H7 (cell line): ENCODE data around the gene MRPS15. TPM values are rescaled to one million over a fixed set of nuclear protein-coding genes. Genes with fewer than 3 reads are reported as not detected.

Experiments
- DNase-seq: peaks from one replicate; pipeline ENCODE4 v3.0.0; 2012
- H3K27me3 ChIP-seq: 2 replicates; pipeline ENCODE4 v1.6.0; 2011; ENCODE audit warnings: mild to moderate bottlenecking, low read length; ENCODE audit not compliant: control insufficient read depth, insufficient read depth
- H3K36me3 ChIP-seq: replicated peaks from 2 replicates; pipeline ENCODE4 v1.5.1; 2011; ENCODE audit warnings: low read length; ENCODE audit not compliant: control insufficient read depth, insufficient read depth
- H3K4me3 ChIP-seq: 2 replicates; pipeline ENCODE4 v1.5.1; 2011; ENCODE audit warnings: low read depth, mild to moderate bottlenecking, control low read depth, low read length, moderate library complexity; ENCODE audit not compliant: insufficient read depth
- total RNA-seq: library from RNA; depleted of rRNA; stranded (reverse); fragments of >200 nt; shearing (Covaris generic); gene quantifications from 2 replicates; pipeline ENCODE4 v1.2.3, GENCODE V29; 2014

MRPS15 gene
- total RNA-seq, 1 experiment from 2014 or later, result 145 TPM

DNA sequence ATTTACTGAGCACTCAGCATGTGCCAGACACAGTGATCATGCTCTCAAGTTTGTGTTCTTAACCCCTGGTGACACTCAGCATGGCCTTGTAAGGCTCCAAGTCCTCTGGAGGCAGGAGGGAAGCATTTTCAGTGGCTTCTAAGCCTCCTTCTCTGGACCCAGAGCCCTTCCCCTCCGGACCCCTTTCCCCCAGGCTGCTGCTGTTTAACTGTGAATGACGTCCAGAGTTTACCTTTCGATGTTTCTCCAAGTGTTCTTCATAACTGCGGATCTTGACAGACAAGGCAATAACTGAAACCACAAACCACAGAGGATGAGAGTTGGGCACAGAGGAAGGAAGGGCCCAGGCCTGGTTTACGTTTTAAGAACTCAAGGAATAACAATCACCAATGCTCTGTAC is 6.5 kb downstream of the MRPS15 start:
- Histone ChIP-seq H3K36me3 (peaks cover 30% of the 10 kb centered on the region), H3K4me3 (no peak overlapping the region), H3K27me3 (no peaks in the 10 kb centered on the region)
- no peak for DNase-seq

DNA sequence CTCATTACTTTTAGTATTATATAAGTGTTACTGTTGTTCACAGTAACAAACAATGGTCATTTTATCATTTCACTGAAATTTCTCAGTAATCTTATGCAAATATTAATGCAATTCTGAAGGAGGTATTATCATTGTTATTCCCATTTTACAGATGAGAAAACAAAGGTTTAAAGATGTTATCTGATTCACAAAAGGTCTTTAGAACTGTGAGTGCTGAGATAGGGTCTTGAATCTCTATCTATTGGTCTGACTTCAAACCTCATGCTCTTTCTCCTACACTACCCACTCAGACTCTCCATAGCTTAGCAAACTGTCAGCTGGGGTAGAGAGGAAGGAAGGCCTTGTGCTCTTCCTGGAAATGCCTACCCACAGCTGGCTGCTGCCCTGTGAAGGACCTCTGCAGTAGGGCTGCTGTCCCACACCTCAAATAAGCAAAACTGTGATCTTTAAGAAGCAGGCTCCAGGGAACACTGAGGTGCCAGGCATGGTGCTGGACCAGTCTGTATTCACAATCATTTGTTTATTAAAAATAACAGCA is 7.7 kb downstream of the MRPS15 start:
- peaks cover 25% of the 10 kb centered on the region for H3K36me3 ChIP-seq
- H3K27me3 ChIP-seq, result no peaks in the 10 kb centered on the region
- H3K4me3 ChIP-seq, result no peak overlapping the region
- DNase-seq, result no peak

DNA sequence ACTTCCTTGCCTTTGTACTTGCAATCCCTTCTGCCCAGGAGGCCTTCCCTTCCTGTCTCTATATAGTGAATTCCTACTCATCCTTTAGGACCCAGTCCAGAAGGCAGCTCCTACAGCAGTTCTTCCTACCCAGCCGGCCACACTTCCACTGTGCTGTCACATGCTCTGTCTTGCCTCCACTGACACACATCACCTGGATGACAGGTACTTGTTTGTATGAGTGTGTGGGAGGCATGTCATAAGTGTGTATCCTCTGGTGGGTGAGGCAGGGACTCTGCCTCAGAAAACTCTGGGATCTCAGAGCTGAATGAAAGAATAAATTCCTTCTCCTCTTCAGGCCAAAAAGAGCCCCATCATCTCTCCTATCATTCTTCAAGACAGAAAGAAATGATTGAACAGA is 8.8 kb downstream of the MRPS15 start:
- no peaks in the 10 kb centered on the region for H3K27me3 ChIP-seq
- peaks cover 16% of the 10 kb centered on the region for H3K36me3 ChIP-seq
- no peak overlapping the region for H3K4me3 ChIP-seq
- DNase-seq, result no peak

DNA sequence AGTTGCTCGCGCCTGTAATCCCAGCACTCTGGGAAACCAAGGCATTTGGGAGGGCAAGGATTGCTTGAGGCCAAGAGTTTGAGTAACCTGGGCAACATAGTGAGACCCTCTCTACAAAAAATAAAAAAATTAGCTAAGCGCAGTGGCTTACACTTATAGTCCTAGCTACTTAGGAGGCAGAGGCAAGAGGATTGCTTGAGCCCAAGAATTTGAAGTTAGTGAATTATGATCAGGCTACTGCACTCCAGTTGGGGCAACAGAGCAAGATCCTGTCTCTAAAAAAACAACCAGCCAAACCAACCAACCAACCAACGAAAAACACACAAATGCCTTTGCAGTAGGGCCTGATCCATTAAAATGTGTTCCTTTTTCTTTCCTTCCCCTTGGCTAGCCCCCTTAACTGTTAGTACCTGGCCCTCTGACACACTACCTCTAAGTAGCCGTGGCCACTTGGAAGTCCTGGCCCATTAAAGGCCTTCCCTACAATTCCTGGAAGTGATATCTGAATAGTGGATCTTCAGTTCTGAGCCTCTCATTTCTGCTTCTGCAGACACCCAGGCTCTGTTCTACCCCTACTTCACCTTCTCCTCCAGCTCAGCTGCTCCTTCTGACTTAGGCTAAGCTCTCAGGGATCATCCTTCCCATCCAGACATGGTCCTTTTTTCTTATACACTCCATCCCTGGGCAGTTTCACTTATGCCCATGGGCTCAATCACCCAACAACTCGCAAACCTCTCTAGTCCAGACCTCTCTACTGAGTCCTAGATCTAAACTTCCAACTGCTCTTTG is 10.4 kb downstream of the MRPS15 start:
- Histone ChIP-seq H3K27me3 (no peaks in the 10 kb centered on the region), H3K36me3 (peaks cover 14% of the 10 kb centered on the region), H3K4me3 (no peak overlapping the region)
- DNase-seq, result no peak

DNA sequence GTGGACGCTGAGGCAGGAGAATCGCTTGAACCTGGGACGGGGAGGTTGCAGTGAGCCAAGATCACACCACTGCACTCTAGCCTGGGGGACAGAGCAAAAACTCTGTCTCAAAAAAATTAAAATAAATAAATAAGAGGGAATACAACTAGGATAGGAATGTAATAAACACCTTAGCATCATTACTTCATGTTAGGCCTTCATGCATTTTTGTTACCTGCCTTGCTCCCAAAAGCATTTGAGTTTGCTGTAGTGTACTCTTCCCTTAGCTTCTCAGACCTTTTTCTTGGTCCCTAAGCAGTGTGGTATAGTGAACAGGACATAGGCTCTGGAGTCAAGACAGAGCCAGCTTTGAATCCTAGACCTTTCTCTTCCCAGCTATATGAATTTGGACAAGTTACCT is 11.1 kb downstream of the MRPS15 start:
- Histone ChIP-seq H3K27me3 (no peaks in the 10 kb centered on the region), H3K4me3 (no peak overlapping the region), H3K36me3 (peaks cover 14% of the 10 kb centered on the region)
- DNase-seq, result no peak

DNA sequence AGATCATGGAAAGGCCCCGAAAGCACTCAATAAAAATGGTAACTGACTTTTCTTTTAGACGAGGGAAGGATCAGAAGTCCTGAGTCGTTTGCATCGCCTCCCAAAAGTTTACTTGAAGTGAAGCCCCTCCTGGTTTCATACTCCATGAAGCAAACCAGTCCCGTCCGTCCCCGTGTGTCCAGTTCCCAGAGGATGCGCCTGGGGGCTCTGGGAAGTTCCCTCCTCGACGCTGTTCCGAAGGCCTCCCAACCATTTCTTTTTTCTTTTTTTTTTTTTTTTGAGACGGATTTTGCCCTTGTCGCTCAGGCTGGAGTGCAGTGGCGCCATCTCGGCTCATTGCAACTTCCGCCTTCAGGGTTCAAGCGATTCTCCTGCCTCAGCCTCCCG is 13.3 kb downstream of the MRPS15 start:
- DNase-seq, result no peak
- H3K36me3 ChIP-seq, result peaks cover 6% of the 10 kb centered on the region

DNA sequence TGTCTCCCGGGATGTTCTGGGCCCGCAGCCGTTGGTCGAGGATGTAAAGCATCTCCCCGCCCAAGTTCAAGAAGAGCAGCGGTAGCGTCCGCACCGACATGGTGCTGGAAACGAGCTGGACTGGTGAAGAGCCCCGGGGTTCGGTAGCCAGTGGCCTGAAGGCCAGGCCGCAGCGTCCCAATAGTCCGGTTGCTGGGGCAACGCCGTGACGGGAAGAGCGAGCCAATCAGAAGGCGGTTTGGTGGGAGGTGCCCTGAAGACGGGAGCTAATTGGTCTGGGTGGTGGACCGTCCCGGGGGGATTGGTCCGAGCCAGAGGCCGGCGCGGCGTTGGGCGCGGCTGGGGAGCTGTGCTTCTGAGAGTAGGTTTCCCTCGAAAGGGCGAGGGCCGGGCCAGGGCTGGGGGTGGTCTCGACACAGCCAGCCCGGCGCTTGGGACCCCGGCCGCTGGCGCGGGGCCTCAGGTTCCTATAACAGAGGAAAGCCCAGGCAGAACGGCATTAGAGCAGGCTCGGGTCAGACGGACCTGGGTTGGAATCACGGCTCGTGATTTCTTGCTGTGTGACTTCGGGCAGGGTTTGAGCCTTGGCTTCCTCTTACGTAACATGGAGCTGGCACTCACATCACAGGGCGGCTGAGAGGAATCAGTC is 13.8 kb downstream of the MRPS15 start, which contains the start of gene OSCP1:
TSS of gene OSCP1 (minus strand) at position 182 of the 649 bp plus-strand sequence. CDS start at position 100, 82 bp downstream.
- Histone ChIP-seq H3K27me3 (no peaks in the 10 kb centered on the region), H3K4me3 (peak within 1 kb of the TSS; percentile 74), H3K36me3 (peaks cover 3% of the 10 kb centered on the region)
- peak; percentile 100 for DNase-seq

More for the DNA sequence above, 13.3 kb downstream of the MRPS15 start:
- Histone ChIP-seq H3K4me3 (peak overlapping the region; percentile 74), H3K27me3 (no peaks in the 10 kb centered on the region)

DNA sequence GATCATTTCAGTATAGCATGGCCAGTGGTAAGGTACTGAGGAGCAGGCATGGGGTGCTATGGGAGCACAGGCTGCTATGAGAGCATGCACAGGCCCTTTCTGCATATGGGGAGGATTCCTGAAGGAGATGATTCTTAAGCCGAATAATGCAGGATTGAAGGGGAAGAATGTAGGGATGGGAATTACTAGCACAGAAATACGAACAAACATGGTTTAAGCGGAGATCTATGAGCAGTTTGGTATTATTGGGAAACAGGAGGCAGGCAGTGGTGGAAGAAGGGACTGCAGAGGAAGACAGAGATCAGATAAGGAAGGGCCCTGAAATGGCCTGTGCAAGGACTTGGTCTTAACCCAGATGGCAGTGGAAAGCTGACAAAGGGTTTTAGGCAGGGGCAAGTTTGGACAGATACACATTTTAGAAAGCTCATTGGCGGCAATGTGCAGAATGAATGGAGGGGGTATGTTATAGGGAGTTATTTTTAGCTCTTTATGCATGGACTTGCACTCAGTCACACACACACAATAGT is 15.6 kb downstream of the MRPS15 start:
- Histone ChIP-seq H3K36me3 (no peaks in the 10 kb centered on the region), H3K4me3 (no peak overlapping the region), H3K27me3 (no peaks in the 10 kb centered on the region)
- DNase-seq, result no peak

DNA sequence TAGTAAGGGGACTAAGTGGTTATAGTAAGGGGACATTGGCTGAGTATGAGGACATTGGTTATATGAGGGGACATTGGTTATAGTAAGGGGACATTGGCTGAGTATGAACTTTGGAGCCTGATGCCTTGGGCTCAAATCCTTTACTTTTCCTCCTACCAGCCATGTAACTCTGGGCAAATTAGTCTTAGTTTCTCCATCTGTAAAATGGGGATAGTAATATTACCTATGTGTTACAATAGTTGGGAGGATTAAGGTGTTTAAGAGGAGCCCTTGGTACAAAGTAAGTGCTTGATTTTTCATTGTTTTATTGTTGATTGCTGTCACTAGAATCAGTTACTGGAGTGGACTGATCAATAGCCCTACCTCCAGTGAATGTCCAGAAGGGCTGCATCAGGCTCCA is 16.7 kb downstream of the MRPS15 start:
- no peak for DNase-seq
- Histone ChIP-seq H3K4me3 (no peak overlapping the region), H3K27me3 (no peaks in the 10 kb centered on the region), H3K36me3 (no peaks in the 10 kb centered on the region)

DNA sequence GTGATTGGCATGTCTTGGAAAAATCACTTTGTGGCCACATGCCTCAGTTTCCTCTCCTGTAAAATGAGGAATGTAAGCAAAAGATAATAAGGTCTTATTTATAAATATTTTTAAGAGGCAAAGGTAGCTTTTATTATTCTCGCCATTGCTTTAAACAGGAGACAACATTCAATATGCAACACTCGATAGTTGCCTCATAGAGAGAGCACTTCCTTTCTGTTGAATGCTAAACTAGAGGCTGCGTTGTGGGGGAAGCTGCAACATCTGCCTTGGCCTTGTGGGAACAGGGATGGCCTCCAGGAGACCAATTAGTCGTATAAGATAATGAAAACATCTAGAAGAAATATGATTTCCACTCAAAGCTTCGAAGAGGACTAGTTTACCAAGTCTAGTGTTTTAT is 17.4 kb downstream of the MRPS15 start:
- H3K4me3 ChIP-seq, result no peak overlapping the region
- no peaks in the 10 kb centered on the region for H3K36me3 ChIP-seq
- no peaks in the 10 kb centered on the region for H3K27me3 ChIP-seq
- DNase-seq, result no peak

DNA sequence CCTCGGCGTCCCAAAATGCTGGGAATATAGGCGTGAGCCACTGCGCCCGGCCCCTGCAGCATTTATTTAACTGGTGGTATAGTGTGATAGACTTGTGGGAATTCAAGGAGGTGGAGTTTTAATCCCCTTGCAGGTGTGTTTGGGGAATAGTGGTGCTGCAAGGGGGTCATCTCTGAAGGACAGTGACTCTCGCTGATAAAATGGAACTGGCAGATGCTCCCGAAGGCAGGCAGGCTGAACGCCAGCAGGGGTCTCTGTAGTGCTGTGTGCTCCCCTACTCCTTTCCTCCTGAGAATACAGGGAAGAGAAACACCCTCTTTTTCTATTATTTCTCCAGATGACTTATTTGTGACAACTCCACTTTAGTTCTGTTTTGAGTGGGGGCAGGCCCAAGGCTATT is 17.9 kb downstream of the MRPS15 start:
- Histone ChIP-seq H3K27me3 (no peaks in the 10 kb centered on the region), H3K36me3 (no peaks in the 10 kb centered on the region), H3K4me3 (no peak overlapping the region)
- DNase-seq, result peak; percentile 79

DNA sequence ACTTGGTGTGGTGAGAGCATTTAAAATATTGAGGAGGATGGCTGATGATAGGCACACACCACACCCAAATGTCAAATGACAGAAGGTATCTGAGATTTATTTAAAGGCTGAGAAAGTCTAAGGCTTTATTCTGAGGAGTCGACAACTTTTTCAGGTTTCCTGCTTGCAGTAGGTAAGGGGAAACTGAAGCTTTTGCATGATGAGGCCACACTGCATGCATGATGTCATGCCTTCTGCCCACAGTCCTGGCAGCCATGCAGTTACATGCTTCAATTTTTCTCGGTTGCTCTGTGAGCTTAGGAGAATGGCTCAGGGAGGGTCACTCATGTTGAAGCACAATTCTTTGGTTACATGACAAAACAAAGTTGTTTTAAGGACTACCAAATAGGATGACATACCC is 20.9 kb downstream of the MRPS15 start:
- H3K36me3 ChIP-seq, result no peaks in the 10 kb centered on the region
- H3K4me3 ChIP-seq, result no peak overlapping the region
- no peaks in the 10 kb centered on the region for H3K27me3 ChIP-seq
- DNase-seq, result no peak

DNA sequence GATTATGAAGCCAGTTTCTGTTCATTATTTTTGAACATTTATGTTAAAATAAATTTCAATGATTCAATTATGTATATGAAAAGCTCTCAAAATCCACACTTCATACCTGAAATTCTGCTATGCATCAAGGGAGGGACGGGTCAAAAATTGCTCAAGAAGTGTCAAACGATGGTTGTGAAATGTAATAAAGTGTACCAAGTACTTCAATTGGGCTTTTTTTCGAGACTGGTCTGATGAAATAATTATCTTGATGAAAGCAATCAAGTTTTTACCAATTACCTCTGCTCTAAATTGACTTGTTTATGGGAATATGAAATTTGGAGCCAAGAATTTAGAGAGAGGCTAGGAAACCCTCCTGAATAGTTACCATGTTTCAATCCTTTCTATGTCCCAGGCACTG is 21.8 kb downstream of the MRPS15 start:
- Histone ChIP-seq H3K27me3 (no peaks in the 10 kb centered on the region), H3K36me3 (no peaks in the 10 kb centered on the region)
- DNase-seq, result no peak

DNA sequence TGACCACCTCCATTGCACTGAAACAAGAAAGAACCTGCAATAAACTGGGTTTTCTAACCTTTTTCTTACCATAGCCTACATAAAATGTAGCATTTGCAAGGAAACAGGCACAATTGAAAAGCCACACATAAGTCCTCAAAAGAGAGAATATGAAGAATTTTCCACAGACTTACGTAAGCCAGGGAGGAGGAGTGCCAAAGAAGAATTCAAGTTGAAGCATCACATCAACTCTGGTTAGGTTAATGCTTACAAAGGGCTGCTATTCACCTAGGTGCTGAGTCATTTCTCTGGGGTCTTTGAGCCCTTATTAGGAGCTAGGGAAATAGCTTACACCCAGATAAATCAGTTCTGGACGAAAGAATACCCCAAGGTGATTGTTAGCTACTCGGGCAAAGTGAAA is 23.5 kb downstream of the MRPS15 start:
- Histone ChIP-seq H3K36me3 (no peaks in the 10 kb centered on the region), H3K27me3 (no peaks in the 10 kb centered on the region), H3K4me3 (no peak overlapping the region)
- no peak for DNase-seq

More for the DNA sequence above, 21.8 kb downstream of the MRPS15 start:
- H3K4me3 ChIP-seq, result no peak overlapping the region

DNA sequence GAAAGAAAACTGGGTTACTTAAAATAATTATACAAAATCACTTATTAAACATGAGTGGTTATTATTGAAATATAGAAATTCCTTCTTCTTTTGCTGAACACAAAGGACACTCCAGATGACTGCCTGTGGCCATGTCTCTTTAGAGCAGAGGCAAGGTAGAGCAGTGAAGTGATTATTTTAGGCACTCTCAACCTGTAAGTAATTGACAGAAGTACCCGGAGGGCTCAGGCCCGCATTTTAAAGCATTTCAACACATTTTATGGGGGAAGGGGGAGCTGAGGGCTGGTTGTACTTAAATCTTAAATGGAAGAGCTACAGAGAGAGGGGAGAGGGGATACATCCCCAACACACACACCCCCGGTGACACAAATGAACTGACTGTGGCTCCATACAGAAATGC is 24.1 kb downstream of the MRPS15 start:
- Histone ChIP-seq H3K36me3 (no peaks in the 10 kb centered on the region), H3K4me3 (no peak overlapping the region), H3K27me3 (no peaks in the 10 kb centered on the region)
- DNase-seq, result no peak
